SK-N-SH treated with all-trans-retinoic acid at 6 μM for 48 hours (cell line): ENCODE measurements around the gene RIN3.

ENCODE experiments used
- ATAC-seq: fragments of 200-7000 bp; cut with Tn5 transposase; 3 replicates; pipeline ENCODE4 v1.9.1; 2020; ENCODE audit warnings: mild to moderate bottlenecking, moderate library complexity
- ARNTL ChIP-seq: fragments of 450-650 bp; formaldehyde crosslinking; IDR thresholded peaks from 2 replicates; pipeline ENCODE4 v1.5.0; 2020; ENCODE audit warnings: low read depth, mild to moderate bottlenecking, moderate library complexity, borderline replicate concordance
- CREB5 ChIP-seq: fragments of 250-450 bp; sonication (Bioruptor Pico); IDR thresholded peaks from 2 replicates; pipeline ENCODE4 v1.5.1; 2020; ENCODE audit warnings: low read depth, mild to moderate bottlenecking, moderate library complexity
- CSRNP3 ChIP-seq: fragments of 250-450 bp; sonication (Bioruptor Pico); IDR thresholded peaks from 2 replicates; pipeline ENCODE4 v1.5.1; 2021; ENCODE audit warnings: mild to moderate bottlenecking, moderate library complexity
- ESRRG ChIP-seq: fragments of 250-450 bp; sonication (Bioruptor Pico); IDR thresholded peaks from 2 replicates; pipeline ENCODE4 v1.6.1; 2021; ENCODE audit warnings: mild to moderate bottlenecking
- ISL1 ChIP-seq: fragments of 250-450 bp; sonication (Bioruptor Pico); IDR thresholded peaks from 2 replicates; pipeline ENCODE4 v2.1.2; 2022; ENCODE audit warnings: mild to moderate bottlenecking, moderate library complexity
- OSR1 ChIP-seq: fragments of 250-450 bp; sonication (Bioruptor Pico); IDR thresholded peaks from 2 replicates; pipeline ENCODE4 v1.8.0; 2022; ENCODE audit warnings: moderate library complexity, mild to moderate bottlenecking, inconsistent platforms
- PATZ1 ChIP-seq: fragments of 250-450 bp; sonication (Bioruptor Pico); IDR thresholded peaks from 2 replicates; pipeline ENCODE4 v1.8.0; 2020; ENCODE audit warnings: mild to moderate bottlenecking, moderate library complexity, borderline replicate concordance
- POU6F1 ChIP-seq: fragments of 250-450 bp; sonication (Bioruptor Pico); IDR thresholded peaks from 2 replicates; pipeline ENCODE4 v1.8.0; 2021; ENCODE audit warnings: low read depth, mild to moderate bottlenecking, moderate library complexity, borderline replicate concordance
- SNAI2 ChIP-seq: fragments of 250-450 bp; sonication (Bioruptor Pico); IDR thresholded peaks from 2 replicates; pipeline ENCODE4 v1.5.0; 2020; ENCODE audit warnings: mild to moderate bottlenecking, moderate library complexity
- TCF4 ChIP-seq: fragments of 250-450 bp; sonication (Bioruptor Pico); IDR thresholded peaks from 2 replicates; pipeline ENCODE4 v1.8.0; 2021; ENCODE audit warnings: mild to moderate bottlenecking, moderate library complexity, borderline replicate concordance
- TOX ChIP-seq: fragments of 250-450 bp; sonication (Bioruptor Pico); IDR thresholded peaks from 2 replicates; pipeline ENCODE4 v1.8.0; 2021; ENCODE audit warnings: mild to moderate bottlenecking, moderate library complexity, borderline replicate concordance
- ZC3H10 ChIP-seq: fragments of 250-450 bp; sonication (Bioruptor Pico); IDR thresholded peaks from 2 replicates; pipeline ENCODE4 v1.5.1; 2021; ENCODE audit warnings: mild to moderate bottlenecking, moderate library complexity
- ZFP3 ChIP-seq: fragments of 250-450 bp; sonication (Bioruptor Pico); IDR thresholded peaks from 2 replicates; pipeline ENCODE4 v1.5.0; 2020; ENCODE audit warnings: mild to moderate bottlenecking, moderate library complexity
- ZFP30 ChIP-seq: fragments of 450-650 bp; formaldehyde crosslinking; IDR thresholded peaks from 2 replicates; pipeline ENCODE4 v1.5.0; 2022; ENCODE audit warnings: mild to moderate bottlenecking, moderate library complexity
- ZNF565 ChIP-seq: fragments of 450-650 bp; formaldehyde crosslinking; conservative IDR thresholded peaks from 2 replicates; pipeline ENCODE4 v1.5.0; 2020; ENCODE audit warnings: low read depth, mild to moderate bottlenecking, moderate library complexity
- ZNF70 ChIP-seq: fragments of 450-650 bp; formaldehyde crosslinking; IDR thresholded peaks from 2 replicates; pipeline ENCODE4 v1.5.0; 2020; ENCODE audit warnings: mild to moderate bottlenecking, moderate library complexity
- ZNF8 ChIP-seq: fragments of 450-650 bp; formaldehyde crosslinking; IDR thresholded peaks from 2 replicates; pipeline ENCODE4 v1.5.0; 2020; ENCODE audit warnings: mild to moderate bottlenecking, moderate library complexity

RIN3 gene

GRCh38 chr14:92726933-92727262, 213.3 kb downstream of the RIN3 start (continued):
- TF ChIP-seq POU6F1 (CRISPR knock-in tag) (no peak), ZNF70 (no peak), ZNF8 (CRISPR knock-in tag) (no peak), ZFP3 (no peak)

GRCh38 chr14:92728759-92729364, 215.3 kb downstream of the RIN3 start:
- TF ChIP-seq ISL1 (CRISPR knock-in tag) (no peak), PATZ1 (CRISPR knock-in tag) (no peak), ARNTL (CRISPR knock-in tag) (no peak), ZNF565 (CRISPR knock-in tag) (no peak), CREB5 (CRISPR knock-in tag) (no peak), ESRRG (CRISPR knock-in tag) (no peak), ZNF8 (CRISPR knock-in tag) (no peak), CSRNP3 (CRISPR knock-in tag) (no peak), TOX (no peak), OSR1 (CRISPR knock-in tag) (no peak)
- no peak for ATAC-seq

- ATAC-seq, result no peak
- TF ChIP-seq ZNF565 (CRISPR knock-in tag) (no peak), POU6F1 (CRISPR knock-in tag) (no peak), ZNF8 (CRISPR knock-in tag) (no peak), OSR1 (CRISPR knock-in tag) (no peak), ZNF70 (no peak), ZC3H10 (no peak), ISL1 (CRISPR knock-in tag) (no peak)
Measured at GRCh38 chr14:92729634-92730358, 216.2 kb downstream of the RIN3 start.

GRCh38 chr14:92731622-92732115, 218.1 kb downstream of the RIN3 start:
- no peak for ATAC-seq
- no peak for TF ChIP-seq POU6F1 (CRISPR knock-in tag)
- no peak for TF ChIP-seq CREB5 (CRISPR knock-in tag)
- TF ChIP-seq ZNF70, result no peak
- TF ChIP-seq ESRRG (CRISPR knock-in tag), result no peak
- no peak for TF ChIP-seq ZNF565 (CRISPR knock-in tag)
- TF ChIP-seq ZNF8 (CRISPR knock-in tag), result no peak
- no peak for TF ChIP-seq TCF4 (CRISPR knock-in tag)
- TF ChIP-seq SNAI2 (CRISPR knock-in tag), result no peak
- no peak for TF ChIP-seq ZFP30
